Aorta (tissue), 5 donors: ENCODE results near the gene EPN2. TPM values are rescaled to one million over a fixed set of nuclear protein-coding genes. Genes with fewer than 3 reads are reported as not detected.
A peak's percentile ranks its signal among the peaks of the same experiment; 100 is the strongest.

Experiments
- ATAC-seq: fragments of 200-7000 bp; cut with Tn5 transposase; one replicate; pipeline ENCODE4 v1.9.1; 2022; ENCODE audit warnings: moderate library complexity; ENCODE audit not compliant: low FRiP score
- DNase-seq, 2 donors: peaks; one replicate each; pipeline ENCODE4 v3.0.0-alpha.2; 2020
- H3K27ac ChIP-seq, 2 donors: one replicate each; pipeline ENCODE4 v1.5.1; 2013; ENCODE audit warnings: low read length in 2 of 2, mild to moderate bottlenecking in 2 of 2, moderate library complexity in 2 of 2, control low read depth in 1 of 2, inconsistent platforms in 1 of 2, low read depth in 1 of 2
- H3K27me3 ChIP-seq, 2 donors: one replicate each; pipeline ENCODE4 v1.6.1; 2013; ENCODE audit warnings: control low read depth in 1 of 2, low read length in 1 of 2, mild to moderate bottlenecking in 1 of 2, moderate library complexity in 1 of 2; ENCODE audit not compliant: insufficient read depth in 2 of 2, control insufficient read depth in 1 of 2
- H3K36me3 ChIP-seq, 2 donors: one replicate each; pipeline ENCODE4 v1.6.1; 2013; ENCODE audit warnings: control low read depth in 1 of 2, low read length in 1 of 2, mild to moderate bottlenecking in 1 of 2; ENCODE audit not compliant: insufficient read depth in 2 of 2, control insufficient read depth in 1 of 2
- H3K4me1 ChIP-seq, 2 donors: one replicate each; pipeline ENCODE4 v1.6.1; 2013; ENCODE audit warnings: low read length in 2 of 2, control low read depth in 1 of 2, mild to moderate bottlenecking in 1 of 2, moderate library complexity in 1 of 2; ENCODE audit not compliant: insufficient read depth in 2 of 2, control insufficient read depth in 1 of 2
- H3K4me3 ChIP-seq, 2 donors: one replicate each; pipeline ENCODE4 v1.5.1; 2013; ENCODE audit warnings: low read length in 2 of 2, control low read depth in 1 of 2, mild to moderate bottlenecking in 1 of 2
- H3K9me3 ChIP-seq: one replicate; pipeline ENCODE4 v1.6.1; 2013; ENCODE audit warnings: mild to moderate bottlenecking, low read length; ENCODE audit not compliant: control insufficient read depth
- WGBS, 2 donors: extraction: QIAGEN DNeasy Blood & Tissue Kit; methylation state at CpG; one replicate each; pipeline ENCODE4 v1.1.7; 2013; 5-methylcytosine and 5-hydroxymethylcytosine counted together
- intact Hi-C, 2 donors: fragments of 100-400 bp; cut with DNase I; formaldehyde crosslinking; loops; one replicate each; pipeline versions ENCODE4 v1.14.2 to v1.15.0; 2022
- polyA plus RNA-seq, 2 donors: library from polyadenylated mRNA; stranded (reverse); fragments of 200-250 nt; gene quantifications; one replicate each; pipeline ENCODE4 v1.2.3, GENCODE V29; 2013
- total RNA-seq, 2 donors: library from RNA; stranded (reverse); fragmentation: NEBNext Ultra II Directional; extraction: Animal tissue kit (Norgen Biotek cat#: 25700); gene quantifications; one replicate each; pipeline ENCODE4 v1.2.1, GENCODE V29; 2021
- donor health status: healthy with polysubstance abuse.
- donor health status: Bipolar disorder and iron deficiency.
- donor health status: DM: no; HTN: no; CAD: no.
- donor health status: DM: no; HTN: no; CAD: no.
- donor health status: DM: yes; HTN: yes; CAD: no.

EPN2 gene
- total and polyA plus RNA-seq, 4 donors = 8.6 to 67.7 (median 40.1) TPM

DNA sequence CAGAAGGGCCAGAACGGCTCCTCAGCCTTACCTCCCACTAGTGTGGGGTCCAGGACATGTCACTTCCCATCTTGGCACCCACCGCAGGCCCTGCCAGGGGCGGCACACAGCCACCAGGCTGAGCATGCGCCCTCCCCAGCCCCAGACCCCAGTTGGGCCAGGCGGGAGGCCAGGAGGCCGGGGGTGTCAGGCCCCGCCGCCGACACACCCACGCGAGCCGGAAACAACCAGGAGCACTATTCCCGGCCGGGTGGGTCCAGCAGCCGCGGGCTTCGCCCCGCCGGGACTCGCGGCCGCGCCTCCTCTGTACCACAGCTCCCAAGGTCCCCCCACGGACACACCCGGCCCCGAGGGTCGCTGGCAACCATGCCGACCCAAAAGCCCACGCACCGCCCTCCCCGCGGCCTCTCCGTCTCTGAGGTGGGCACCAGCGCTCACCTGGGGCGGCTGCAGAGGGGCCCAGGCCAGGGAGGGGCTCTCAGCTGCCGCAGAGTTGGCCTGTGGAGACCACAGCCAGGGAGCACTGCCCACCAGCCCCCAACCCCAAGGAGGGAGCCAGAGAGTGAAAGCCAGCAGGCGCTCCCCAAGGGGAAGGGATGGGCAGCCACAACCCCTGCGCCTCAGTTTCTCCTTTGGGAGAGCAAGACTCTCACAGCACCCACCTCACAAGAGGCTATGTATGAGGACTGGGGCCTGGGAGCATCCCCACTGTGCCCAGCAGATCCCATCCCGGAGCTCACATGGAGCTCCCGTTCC lies 107.3 kb downstream of the EPN2 start:
- Histone ChIP-seq H3K27me3 (no peaks in the 10 kb centered on the region), H3K36me3 (no peaks in the 10 kb centered on the region), H3K4me1 (no peaks in the 10 kb centered on the region), H3K4me3 (no peak overlapping the region), H3K9me3 (no peaks in the 10 kb centered on the region), H3K27ac (no peak overlapping the region)
- intact Hi-C loops = no loop called here
- no peak for ATAC-seq
- 85 to 88% methylated on average over 40 of the region's 40 CpGs for WGBS, 2 donors
- DNase-seq = no peak

DNA sequence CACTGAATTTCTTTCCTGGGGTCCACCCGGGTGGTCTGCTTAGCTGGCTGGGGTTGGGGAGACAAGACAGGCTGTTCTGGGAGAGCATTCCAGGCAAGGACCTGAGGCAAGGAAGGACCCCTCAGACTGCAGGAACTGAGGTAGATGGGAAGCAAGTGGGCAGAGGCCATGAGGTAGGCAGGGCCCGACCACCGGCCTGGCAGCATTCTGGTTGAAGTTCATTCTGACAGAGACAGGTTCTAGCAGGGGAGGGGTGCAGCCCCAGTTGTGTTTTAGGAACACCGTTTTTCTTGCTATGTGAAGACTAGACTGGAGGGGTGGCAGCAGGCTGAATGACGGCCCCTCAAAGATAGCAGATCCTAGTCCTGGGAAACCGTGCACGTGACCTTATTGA lies 107.9 kb downstream of the EPN2 start:
- intact Hi-C loops = no loop called here
- ATAC-seq (no peak), DNase-seq (no peak)
- Histone ChIP-seq H3K27me3 (no peaks in the 10 kb centered on the region), H3K36me3 (no peaks in the 10 kb centered on the region), H3K4me3 (no peak overlapping the region), H3K4me1 (no peaks in the 10 kb centered on the region), H3K9me3 (no peaks in the 10 kb centered on the region), H3K27ac (no peak overlapping the region)
- WGBS, 2 donors = 94 to 95% methylated on average over 7 of the region's 7 CpGs

DNA sequence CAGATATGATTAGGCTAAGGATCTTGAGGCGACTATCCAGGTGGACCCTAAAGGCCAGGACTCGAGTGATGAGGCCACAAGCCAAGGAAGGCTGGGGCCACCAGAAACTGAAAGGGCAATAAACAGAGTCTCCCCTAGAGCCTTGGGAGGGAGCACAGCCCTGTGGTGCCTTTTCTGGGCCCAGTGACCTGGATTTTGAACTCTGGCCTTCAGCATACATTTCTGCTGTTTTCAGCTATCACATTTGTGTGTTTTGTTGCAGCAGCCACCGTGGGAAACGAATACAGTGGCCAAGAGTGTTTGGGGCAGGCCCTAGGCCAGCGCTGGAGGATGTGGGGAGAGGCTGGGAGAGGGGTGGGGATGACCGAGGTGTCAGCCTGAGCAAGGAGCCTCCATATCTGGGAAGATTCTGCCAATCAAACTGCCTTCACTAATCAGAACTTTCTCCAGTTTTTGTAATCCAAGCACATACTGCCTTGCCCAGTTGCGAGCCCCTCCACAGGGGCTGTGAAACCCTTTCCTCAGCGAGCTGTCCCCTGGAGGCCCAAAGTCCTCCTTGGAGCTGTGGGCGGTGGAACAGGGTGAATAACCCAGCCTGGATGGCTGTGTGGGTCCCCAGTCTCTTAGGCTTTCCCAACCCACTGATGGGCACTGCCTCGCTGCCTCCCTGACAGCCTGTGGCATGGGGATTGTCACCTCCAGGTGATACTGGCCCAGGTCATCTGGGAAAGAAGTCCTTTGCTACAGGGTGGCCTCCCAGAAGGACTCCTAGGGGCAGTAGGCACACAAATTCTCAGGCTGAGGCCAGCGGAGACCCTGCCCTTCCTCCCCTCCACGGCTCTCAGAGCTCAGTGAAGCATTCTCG lies 108.6 kb downstream of the EPN2 start:
- no peak overlapping the region for H3K4me3 ChIP-seq
- peak overlapping the region; percentile 49 to 78 for H3K27ac ChIP-seq
- WGBS, 2 donors = 75 to 78% methylated on average over 13 of the region's 13 CpGs
- no peaks in the 10 kb centered on the region for H3K4me1 ChIP-seq
- H3K36me3 ChIP-seq = no peaks in the 10 kb centered on the region
- intact Hi-C loops = no loop called here
- no peaks in the 10 kb centered on the region for H3K9me3 ChIP-seq
- DNase-seq (no peak), ATAC-seq (peak; percentile 2)
- H3K27me3 ChIP-seq = no peaks in the 10 kb centered on the region

DNA sequence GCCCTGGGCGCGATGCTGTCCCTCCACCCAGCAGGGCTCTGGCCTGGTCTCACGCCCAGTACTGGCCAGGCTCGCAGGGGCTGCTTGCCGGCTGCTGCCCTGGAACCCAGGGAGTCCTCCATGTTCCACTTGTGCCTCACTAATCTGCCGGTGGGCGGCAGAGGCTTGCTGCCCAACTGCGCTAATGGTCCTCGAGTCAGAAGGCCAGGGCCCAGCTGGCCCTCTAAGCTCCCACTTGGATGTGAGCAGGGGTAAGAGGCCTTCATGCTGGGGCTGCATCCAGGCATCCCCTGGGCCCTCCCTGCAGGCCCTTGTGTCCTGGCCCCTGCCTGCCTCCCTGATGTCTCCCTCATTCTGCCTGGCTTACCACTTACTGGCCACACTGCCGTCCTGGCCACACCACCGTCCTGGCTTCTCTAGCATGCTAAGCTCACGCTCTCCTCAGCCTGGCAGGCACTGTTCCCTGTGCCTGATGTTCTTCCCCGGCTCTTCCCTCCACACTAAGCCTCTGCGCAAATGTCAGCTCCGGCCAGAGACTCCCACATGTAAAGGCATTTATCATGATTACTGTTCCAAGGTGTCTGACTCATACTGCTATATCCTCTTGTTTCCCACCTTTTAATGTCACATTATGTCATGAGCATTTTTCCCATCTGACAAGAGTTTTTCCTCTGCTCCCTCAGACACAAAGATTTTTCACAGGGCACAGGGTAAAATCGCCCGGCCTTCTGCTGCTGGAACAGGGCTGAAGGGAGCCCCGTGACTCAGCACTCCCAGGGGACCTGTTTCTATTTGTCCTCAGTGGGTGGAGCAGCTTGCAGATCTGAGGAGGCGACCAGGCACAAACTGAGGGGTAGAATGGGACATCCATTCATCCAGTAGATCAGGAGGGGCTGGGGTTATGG lies 109.4 kb downstream of the EPN2 start:
- DNase-seq = peak; percentile 92 to 94
- Histone ChIP-seq H3K9me3 (no peaks in the 10 kb centered on the region), H3K27me3 (no peaks in the 10 kb centered on the region), H3K4me3 (no peak overlapping the region), H3K36me3 (no peaks in the 10 kb centered on the region), H3K4me1 (no peaks in the 10 kb centered on the region), H3K27ac (peak overlapping the region; percentile 49 to 78)
- ATAC-seq = peak; percentile 79
- 9 to 16% methylated on average over 19 of the region's 19 CpGs for WGBS, 2 donors
- intact Hi-C loops = no loop called here

DNA sequence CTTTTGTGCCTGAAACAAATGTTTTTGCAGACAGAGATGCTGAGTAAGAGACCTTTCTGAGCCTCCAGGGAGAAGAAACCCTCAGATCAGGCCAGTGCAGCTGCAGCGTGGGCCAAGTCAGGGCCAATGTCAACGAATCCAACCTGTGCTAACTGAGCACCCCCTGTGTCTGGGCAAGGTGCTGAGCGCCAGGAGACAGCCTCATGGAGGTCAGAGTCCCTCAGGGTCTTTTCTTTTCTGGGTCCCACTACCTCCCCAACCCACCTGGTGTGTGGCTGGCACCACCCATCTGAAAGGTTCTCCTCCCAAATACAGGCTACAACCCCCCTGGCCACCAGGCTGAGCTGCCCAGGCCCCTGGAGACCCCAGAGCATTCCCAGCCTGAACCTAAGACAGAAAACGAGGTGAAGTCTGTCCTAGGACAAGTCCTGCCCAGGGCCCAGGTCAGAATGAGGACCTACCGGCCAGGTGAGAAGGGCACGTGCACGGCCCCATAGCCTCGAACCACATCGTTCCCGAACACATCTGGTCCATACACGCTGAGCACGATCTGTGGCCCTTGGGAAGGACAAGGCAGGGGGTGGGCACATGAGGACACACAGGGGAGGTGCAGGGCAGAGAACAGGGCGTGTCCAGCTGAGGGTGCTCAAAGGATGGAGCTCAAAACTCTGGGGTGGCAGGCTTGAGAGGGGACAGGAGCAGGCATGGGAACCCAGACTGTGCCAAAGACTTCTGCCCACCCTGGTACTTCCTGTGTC lies 110.3 kb downstream of the EPN2 start:
- no peak for ATAC-seq

DNA sequence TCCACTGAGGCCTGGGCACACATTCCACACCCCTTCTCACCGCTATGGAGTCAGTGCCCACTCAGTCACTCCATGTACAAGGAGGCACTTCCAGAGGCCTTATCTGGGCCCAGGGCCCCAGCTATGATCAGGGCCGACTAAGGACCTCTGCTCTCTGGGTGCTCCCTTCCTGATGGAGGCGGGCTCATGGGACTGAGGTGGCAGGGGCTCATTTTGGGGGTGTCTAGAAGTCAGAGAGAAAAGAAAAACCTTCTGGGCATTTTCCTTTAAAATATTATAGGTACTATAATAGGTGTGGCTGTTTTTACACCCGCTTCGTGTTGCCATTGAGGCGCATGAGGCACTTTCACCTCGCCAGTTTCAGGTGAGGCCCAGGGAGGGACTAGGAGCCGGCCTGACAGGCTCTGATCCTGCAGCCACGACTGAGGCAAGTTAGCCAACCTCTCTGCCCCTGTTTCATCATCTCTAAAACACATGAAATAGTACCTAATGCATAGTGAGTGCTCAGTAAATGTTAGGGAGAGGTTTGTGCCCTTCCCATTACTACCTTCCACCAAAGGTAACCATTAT lies 111.0 kb downstream of the EPN2 start:
- DNase-seq (peak in 1 of 2 donors; percentile 30), ATAC-seq (no peak)

More for the DNA sequence above, 110.3 kb downstream of the EPN2 start:
- 76 to 79% methylated on average over 13 of the region's 13 CpGs for WGBS, 2 donors
- H3K9me3 ChIP-seq = no peaks in the 10 kb centered on the region
- no peaks in the 10 kb centered on the region for H3K4me1 ChIP-seq
- DNase-seq = peak; percentile 42 to 68
- no peaks in the 10 kb centered on the region for H3K36me3 ChIP-seq
- H3K27me3 ChIP-seq = no peaks in the 10 kb centered on the region
- intact Hi-C loops = no loop called here
- no peak overlapping the region for H3K4me3 ChIP-seq
- peak overlapping the region in 1 of 2 donors; percentile 0 for H3K27ac ChIP-seq

DNA sequence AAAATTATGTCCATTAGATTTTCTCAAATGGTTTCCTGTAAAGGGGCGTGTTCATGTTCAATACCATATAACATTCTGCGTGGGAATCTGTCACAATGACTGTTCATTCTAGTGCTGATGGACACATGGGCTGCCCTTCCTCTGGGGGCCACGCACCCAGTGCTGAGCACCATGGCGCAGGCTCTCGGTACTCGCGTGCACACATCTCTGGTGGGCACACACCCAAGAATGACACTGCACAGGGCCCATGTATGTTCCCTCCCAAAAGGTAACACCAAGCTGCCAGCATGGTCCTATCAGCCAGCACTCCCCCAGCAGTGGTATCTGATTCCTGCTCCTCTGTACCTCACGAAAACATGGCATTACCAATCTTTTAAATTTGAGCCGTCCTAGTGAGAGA lies 111.6 kb downstream of the EPN2 start:
- H3K27ac ChIP-seq = no peak overlapping the region
- DNase-seq (peak; percentile 20 to 52), ATAC-seq (no peak)
- WGBS, 2 donors = 92 to 95% methylated on average over 9 of the region's 9 CpGs
- H3K9me3 ChIP-seq = no peaks in the 10 kb centered on the region
- no peaks in the 10 kb centered on the region for H3K4me1 ChIP-seq
- no peaks in the 10 kb centered on the region for H3K27me3 ChIP-seq
- intact Hi-C loops = no loop called here
- no peaks in the 10 kb centered on the region for H3K36me3 ChIP-seq
- no peak overlapping the region for H3K4me3 ChIP-seq

More for the DNA sequence above, 111.0 kb downstream of the EPN2 start:
- intact Hi-C loops = no loop called here
- Histone ChIP-seq H3K9me3 (no peaks in the 10 kb centered on the region), H3K27ac (no peak overlapping the region), H3K4me1 (no peaks in the 10 kb centered on the region), H3K4me3 (no peak overlapping the region), H3K27me3 (no peaks in the 10 kb centered on the region), H3K36me3 (no peaks in the 10 kb centered on the region)
- 90 to 91% methylated on average over 9 of the region's 9 CpGs for WGBS, 2 donors
